Muscle layer of duodenum (tissue), 2 donors: Measurements from ENCODE around the gene MYL9.

Source experiments
- H3K27ac ChIP-seq: one replicate; pipeline ENCODE4 v1.7.0; 2013; ENCODE audit warnings: mild to moderate bottlenecking, low read length
- H3K27me3 ChIP-seq: one replicate; pipeline ENCODE4 v1.7.0; 2013; ENCODE audit warnings: low read depth, mild to moderate bottlenecking, control low read depth, low read length
- H3K36me3 ChIP-seq, 2 donors: one replicate each; pipeline ENCODE4 v1.7.0; 2013; ENCODE audit warnings: low read length in 2 of 2, control low read depth in 1 of 2, mild to moderate bottlenecking in 1 of 2; ENCODE audit not compliant: insufficient read depth in 2 of 2, control insufficient read depth in 1 of 2
- H3K4me1 ChIP-seq, 2 donors: one replicate each; pipeline ENCODE4 v1.7.0; 2013; ENCODE audit warnings: low read length in 2 of 2, mild to moderate bottlenecking in 2 of 2, control low read depth in 1 of 2, moderate library complexity in 1 of 2; ENCODE audit not compliant: insufficient read depth in 2 of 2, control insufficient read depth in 1 of 2
- H3K4me3 ChIP-seq, 2 donors: one replicate each; pipeline ENCODE4 v1.7.0; 2013; ENCODE audit warnings: low read length in 2 of 2, low read depth in 1 of 2, mild to moderate bottlenecking in 1 of 2
- H3K9me3 ChIP-seq, 2 donors: one replicate each; pipeline ENCODE4 v1.7.0; 2013; ENCODE audit warnings: low read length in 2 of 2, control low read depth in 1 of 2, mild to moderate bottlenecking in 1 of 2; ENCODE audit not compliant: control insufficient read depth in 1 of 2
- donor health status: healthy.

The MYL9 gene

DNA sequence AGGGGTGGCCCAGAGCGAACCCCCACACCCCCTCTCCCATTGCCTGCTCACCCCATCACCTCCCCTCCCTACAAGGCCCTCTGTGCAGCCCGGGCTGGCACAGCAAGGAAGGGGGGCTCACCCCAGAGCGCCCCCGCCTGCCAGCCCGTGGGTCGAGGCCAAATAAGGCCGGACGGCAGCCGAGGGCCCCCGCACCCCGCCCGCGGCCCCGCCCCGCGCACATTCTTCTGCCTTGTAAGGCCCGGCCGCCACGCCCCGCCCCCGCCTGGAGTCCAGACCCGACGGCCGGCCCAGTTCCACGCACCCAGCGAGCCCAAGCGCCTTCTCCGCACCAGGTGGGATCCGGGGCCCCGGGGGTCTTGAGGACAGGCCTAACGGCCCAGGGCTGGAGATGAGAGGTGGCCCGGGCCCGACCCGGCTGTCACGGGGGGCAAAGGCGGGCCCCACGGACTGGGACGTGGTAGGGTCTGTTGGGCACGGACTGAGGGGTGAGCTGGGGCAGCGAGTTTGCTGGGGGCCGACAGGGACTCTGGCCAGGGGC is at the start of gene MYL9:
MYL9 (plus strand) TSS at position 293 of the 541 bp plus-strand sequence. CDS start 3,366 bp downstream, outside the sequence.
- peak within 1 kb of the TSS; percentile 71 to 74 for H3K4me3 ChIP-seq
- peaks cover 0 to 29% of the 10 kb centered on the region in 2 donors for H3K36me3 ChIP-seq
- peak within 1 kb of the TSS; percentile 83 for H3K27ac ChIP-seq
- H3K9me3 ChIP-seq = no peaks in the 10 kb centered on the region
- H3K27me3 ChIP-seq = no peaks in the 10 kb centered on the region
- peaks cover 0 to 37% of the 10 kb centered on the region in 2 donors for H3K4me1 ChIP-seq

DNA sequence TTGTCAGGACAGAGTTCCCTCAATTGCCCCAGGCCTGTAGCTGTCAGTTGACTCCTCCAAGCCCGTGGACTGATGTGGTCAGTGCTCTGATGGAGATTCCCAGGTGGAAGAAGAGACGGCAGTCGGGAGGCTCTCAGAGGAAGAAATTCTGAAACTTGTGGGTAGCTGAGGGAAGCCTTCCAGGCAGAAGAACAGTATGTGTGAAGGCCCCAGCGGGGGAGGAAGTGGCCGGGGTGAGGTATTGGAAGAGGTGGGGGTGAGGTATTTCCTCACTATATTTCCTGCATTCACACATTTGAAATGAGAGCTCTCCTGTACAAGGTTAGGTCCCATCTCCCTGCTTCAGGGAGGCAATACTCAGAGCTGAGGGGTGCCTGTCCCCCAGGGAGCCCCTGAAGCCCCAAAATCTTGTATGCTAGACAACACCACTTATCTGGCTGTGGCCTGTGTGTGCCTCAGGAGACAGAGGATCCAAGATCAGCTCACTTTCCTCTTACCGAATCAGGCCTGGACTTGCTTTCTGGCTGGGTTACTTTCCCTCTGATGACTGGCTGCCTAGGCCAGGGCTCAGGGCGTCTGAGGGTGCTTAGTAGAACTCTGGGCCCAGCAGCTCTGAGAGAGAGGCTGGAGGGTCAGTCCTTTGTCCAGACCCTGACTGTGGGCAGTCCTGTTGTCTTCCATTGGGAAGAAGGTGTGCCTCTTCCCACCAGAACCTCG is 49.3 kb upstream of the MYL9 start:
- Histone ChIP-seq H3K4me1 (peaks cover 13 to 41% of the 10 kb centered on the region in 2 donors), H3K9me3 (no peaks in the 10 kb centered on the region), H3K4me3 (no peak overlapping the region), H3K27me3 (no peaks in the 10 kb centered on the region), H3K27ac (peak overlapping the region; percentile 48), H3K36me3 (peaks cover 9 to 10% of the 10 kb centered on the region in 2 donors)

DNA sequence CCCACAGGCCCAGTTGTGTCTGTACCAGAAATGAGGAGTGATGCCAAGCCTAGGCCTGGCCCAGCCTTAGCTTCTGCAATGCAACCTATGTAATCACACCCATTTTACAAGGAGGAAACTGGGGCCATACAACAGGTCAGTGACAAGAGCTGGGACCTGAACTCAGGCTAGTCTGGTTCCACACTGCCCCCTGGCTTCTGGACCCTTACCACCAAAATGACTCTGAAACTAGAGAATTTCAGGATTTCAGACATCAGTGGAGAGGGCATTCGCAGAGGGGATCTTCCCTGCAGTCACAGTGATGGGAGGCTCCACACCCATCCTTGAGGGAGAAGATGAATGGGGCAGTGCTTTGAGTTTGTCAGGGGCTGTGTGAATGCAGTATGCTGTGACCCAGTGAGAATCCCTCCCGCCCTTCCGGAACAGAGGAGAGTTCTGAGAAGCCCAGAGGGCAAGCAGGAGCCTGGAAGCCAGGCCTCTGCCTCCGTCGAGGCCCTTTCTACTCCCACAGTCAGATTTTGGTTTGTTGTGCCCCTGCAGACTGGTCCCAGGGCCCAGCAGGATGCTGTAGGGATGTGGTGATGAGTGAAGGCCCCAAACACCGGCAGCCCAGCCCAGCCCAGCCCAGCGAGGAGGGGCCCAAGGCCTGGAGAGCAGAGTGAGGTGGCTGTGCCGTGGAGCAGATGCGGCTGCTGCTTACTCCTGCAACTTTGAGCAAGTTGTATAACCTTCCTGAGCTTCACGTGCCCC is 48.1 kb upstream of the MYL9 start:
- Histone ChIP-seq H3K36me3 (peaks cover 20 to 22% of the 10 kb centered on the region in 2 donors), H3K9me3 (no peaks in the 10 kb centered on the region), H3K27me3 (no peaks in the 10 kb centered on the region), H3K27ac (peak overlapping the region; percentile 51), H3K4me3 (peak overlapping the region in 1 of 2 donors; percentile 0), H3K4me1 (peaks cover 13 to 36% of the 10 kb centered on the region in 2 donors)

DNA sequence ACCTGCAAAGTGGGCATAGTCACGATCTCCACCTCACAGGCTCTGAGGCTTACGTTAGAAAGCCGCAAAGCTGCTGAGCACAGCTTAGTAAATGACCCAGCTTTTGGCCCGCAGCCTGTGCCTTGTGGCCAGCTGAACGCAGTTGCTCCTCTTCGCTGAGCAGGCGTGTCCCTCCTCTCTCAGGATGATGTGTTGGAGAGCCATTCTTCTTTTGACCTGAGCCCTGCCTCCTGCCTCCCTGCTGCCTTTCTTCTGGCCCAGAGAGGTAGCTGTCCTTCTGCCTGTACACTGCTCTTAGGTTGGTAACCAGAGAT is 47.6 kb upstream of the MYL9 start:
- H3K27ac ChIP-seq = peak overlapping the region; percentile 13

DNA sequence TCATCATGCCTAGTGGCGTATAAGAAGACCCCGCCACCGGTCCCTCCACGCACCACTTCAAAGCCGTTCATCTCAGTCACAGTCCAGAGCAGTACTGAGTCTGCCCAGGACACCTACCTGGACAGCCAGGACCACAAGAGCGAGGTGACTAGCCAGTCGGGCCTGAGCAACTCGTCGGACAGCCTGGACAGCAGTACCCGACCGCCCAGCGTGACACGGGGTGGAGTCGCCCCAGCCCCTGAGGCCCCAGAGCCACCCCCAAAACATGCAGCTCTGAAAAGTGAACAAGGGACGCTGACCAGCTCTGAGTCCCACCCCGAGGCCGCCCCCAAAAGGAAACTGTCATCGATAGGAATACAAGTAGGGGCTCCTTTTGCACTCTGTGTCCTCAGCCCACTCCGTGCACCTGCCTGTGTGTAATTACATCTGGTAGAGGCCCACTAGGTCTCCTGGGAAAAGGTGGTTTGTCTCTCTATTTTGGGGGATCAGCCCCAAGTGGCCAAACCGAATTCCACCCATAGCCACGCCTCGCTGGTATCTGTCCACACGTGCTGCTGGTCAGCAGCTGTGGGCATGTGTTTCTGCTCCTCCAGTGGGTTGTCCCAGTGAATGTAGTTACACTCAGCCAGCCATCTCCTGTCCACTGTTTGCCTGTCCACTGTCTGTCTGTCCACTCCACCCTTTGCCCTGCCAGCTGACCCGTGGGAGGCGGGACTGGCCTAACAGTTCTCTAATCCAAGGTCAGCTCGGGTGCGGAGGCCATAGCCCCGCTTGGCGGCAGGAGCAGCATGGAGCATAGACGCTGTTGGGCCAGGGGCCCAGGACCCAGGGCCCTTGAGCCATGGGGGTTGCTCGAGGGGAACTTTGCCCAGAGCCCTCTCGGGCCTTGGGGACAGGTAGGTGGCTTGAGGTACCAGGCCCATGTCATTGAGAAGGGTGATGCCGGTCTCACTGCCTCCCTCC is 44.3 kb upstream of the MYL9 start:
- H3K27ac ChIP-seq = no peak overlapping the region
- H3K36me3 ChIP-seq = peaks cover 43 to 56% of the 10 kb centered on the region in 2 donors
- H3K4me1 ChIP-seq = peaks cover 7 to 26% of the 10 kb centered on the region in 2 donors
- no peak overlapping the region for H3K4me3 ChIP-seq
- no peaks in the 10 kb centered on the region for H3K27me3 ChIP-seq
- no peaks in the 10 kb centered on the region for H3K9me3 ChIP-seq

More for the DNA sequence above, 47.6 kb upstream of the MYL9 start:
- Histone ChIP-seq H3K4me1 (peaks cover 13 to 36% of the 10 kb centered on the region in 2 donors), H3K4me3 (no peak overlapping the region), H3K9me3 (no peaks in the 10 kb centered on the region), H3K36me3 (peaks cover 25 to 27% of the 10 kb centered on the region in 2 donors), H3K27me3 (no peaks in the 10 kb centered on the region)

DNA sequence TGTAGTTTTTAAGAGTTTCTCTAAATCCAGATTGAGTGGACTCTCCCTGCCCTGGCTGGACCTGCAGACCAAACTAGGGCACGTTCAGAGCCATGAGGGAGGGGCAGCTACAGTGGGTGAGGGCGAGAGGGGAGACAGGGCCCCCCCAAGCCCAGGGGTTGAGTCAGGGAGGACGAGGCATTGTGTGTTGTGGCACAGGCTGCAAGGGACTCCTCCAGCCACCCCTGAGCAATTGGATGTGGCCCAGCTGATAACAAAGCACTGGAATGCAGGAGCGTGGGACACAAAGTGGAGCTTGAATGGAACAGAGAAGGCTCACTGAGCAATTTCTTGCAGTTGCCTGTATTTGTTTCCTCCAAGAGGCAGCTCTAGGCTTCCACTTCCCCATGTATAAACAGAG is 43.5 kb upstream of the MYL9 start:
- Histone ChIP-seq H3K27me3 (no peaks in the 10 kb centered on the region), H3K4me1 (peaks cover 0 to 17% of the 10 kb centered on the region in 2 donors), H3K36me3 (peaks cover 43 to 57% of the 10 kb centered on the region in 2 donors), H3K9me3 (no peaks in the 10 kb centered on the region), H3K27ac (no peak overlapping the region), H3K4me3 (no peak overlapping the region)

DNA sequence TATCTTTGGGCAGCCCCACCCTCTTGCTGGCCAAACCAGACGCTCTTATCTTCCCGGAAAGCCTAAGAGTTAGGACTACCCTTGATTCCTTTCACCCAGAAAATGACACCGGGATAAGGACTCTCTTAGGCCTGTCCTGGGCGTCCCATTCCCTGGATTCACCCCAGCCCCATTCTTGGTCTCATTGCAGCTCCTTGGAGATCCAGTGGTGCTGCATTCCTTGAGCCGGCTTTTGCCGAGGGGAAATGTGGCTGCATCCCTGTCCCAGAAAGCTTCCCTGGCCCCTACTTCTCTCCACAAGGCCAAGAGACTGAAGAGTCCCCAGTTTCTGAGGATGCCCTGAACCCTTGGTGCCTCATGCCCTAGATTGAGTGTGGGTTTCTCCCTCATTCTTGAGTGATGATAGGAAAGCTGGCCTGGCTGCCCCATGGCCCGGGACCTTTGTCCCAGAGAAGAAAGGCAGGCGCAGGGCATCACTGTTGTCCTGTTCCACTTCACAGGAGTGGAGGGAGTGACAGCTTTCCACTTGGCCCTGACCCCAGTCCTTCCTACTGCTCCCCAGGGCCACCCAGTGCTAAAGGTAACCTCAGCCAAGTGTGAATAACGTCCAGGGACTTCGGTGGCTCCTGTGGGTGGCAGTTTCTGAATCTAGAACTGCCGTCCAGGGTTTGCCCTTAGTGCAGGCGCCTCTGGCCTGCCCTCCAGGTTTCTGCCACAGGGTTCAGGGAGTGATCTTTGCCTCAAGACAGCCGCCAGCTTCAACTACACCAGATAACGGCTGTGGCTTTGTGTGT is 42.7 kb upstream of the MYL9 start:
- H3K27ac ChIP-seq = no peak overlapping the region

DNA sequence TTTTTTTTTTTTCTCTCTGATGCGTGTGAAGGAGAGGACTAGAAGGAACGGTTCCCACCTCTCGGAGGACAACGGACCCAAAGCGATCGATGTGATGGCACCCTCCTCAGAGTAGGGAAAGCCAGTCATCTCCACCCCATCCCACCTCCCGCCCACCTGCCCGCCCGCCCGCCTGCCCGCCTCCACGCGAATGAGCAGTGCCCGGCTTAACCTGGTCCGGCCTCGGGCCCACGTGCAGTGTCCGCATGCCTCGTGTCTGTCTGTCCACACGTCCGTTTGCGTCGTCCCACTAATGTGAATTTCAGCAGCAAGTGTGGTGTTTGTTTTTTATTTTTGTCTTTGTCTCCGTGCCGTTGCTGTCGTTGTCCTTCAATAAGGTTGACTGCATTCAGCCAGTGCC is 42.1 kb upstream of the MYL9 start:
- H3K9me3 ChIP-seq = no peaks in the 10 kb centered on the region
- peaks cover 48 to 64% of the 10 kb centered on the region in 2 donors for H3K36me3 ChIP-seq
- no peak overlapping the region for H3K27ac ChIP-seq
- no peak overlapping the region for H3K4me3 ChIP-seq
- no peaks in the 10 kb centered on the region for H3K27me3 ChIP-seq
- peaks cover 0 to 5% of the 10 kb centered on the region in 2 donors for H3K4me1 ChIP-seq

More for the DNA sequence above, 42.7 kb upstream of the MYL9 start:
- H3K36me3 ChIP-seq = peaks cover 45 to 61% of the 10 kb centered on the region in 2 donors
- no peaks in the 10 kb centered on the region for H3K9me3 ChIP-seq
- H3K27me3 ChIP-seq = no peaks in the 10 kb centered on the region
- H3K4me3 ChIP-seq = no peak overlapping the region
- peaks cover 0 to 10% of the 10 kb centered on the region in 2 donors for H3K4me1 ChIP-seq

DNA sequence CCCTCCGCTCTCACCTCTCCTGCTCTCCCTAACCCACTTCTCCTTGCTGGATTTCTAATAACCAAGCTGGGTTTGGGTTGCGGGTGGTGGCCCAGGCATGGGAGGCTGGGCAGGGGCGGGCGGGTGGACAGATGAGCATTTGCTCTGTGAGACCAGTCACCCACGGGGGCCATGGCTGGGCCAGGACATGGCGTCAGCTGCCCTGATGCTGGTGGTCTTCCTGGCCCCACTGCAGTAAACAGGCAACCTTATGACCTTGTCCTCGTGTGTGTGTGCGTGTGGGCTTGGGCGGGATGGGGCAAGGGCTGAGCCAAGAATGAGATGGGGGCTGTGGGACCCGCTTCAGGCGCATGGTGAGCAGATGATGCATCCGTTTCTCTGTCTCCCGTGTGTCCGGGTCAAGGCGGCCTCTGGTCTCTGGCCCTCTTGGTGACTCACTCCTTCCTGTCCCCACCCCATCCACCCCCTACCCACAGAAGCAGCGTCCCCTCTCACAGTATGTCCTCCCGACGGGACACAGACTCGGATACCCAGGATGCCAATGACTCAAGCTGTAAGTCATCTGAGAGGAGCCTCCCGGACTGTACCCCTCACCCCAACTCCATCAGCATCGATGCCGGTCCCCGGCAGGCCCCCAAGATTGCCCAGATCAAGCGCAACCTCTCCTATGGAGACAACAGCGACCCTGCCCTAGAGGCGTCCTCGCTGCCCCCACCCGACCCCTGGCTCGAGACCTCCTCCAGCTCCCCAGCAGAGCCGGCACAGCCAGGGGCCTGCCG is 41.4 kb upstream of the MYL9 start:
- Histone ChIP-seq H3K27ac (no peak overlapping the region), H3K4me1 (no peaks in the 10 kb centered on the region), H3K4me3 (no peak overlapping the region), H3K36me3 (peaks cover 48 to 68% of the 10 kb centered on the region in 2 donors), H3K27me3 (no peaks in the 10 kb centered on the region), H3K9me3 (no peaks in the 10 kb centered on the region)
